Vagina (tissue), 2 donors: Measurements from ENCODE around the gene CST4. TPM values are rescaled to one million over a fixed set of nuclear protein-coding genes. Genes with fewer than 3 reads are reported as not detected.

Experiments used
- DNase-seq, 2 donors: peaks; one replicate each; pipeline ENCODE4 v3.0.0-alpha.2; 2017; ENCODE audit errors: extremely low spot score in 2 of 2
- H3K27ac ChIP-seq: fragments of 200-600 bp; sonication (generic); one replicate; pipeline ENCODE4 v1.5.1; 2019
- H3K27me3 ChIP-seq: fragments of 200-600 bp; sonication (generic); one replicate; pipeline ENCODE4 v1.5.1; 2019
- H3K36me3 ChIP-seq, 2 donors: fragments of 200-600 bp; sonication (generic); one replicate each; pipeline ENCODE4 v1.5.1; 2017 to 2019
- H3K4me1 ChIP-seq: fragments of 200-600 bp; sonication (generic); one replicate; pipeline ENCODE4 v1.5.1; 2019
- H3K4me3 ChIP-seq, 2 donors: fragments of 200-600 bp; sonication (generic); 1 replicate in 1 of 2; 2 replicates in 1 of 2; pipeline ENCODE4 v1.5.1; 2016 to 2019
- H3K9me3 ChIP-seq: fragments of 200-600 bp; sonication (generic); one replicate; pipeline ENCODE4 v1.5.1; 2019
- POLR2A ChIP-seq, 2 donors: fragments of 450-650 bp; IDR thresholded peaks; one replicate each; pipeline ENCODE4 v1.6.1; 2017; ENCODE audit warnings: antibody characterized with exemption in 2 of 2, mild to moderate bottlenecking in 2 of 2, moderate library complexity in 2 of 2
- POLR2AphosphoS5 ChIP-seq, 2 donors: sonication (generic); formaldehyde crosslinking; IDR thresholded peaks; one replicate each; pipeline ENCODE4 v1.9.0; 2017; ENCODE audit warnings: antibody characterized with exemption in 2 of 2, mild to moderate bottlenecking in 2 of 2, low read depth in 1 of 2; ENCODE audit not compliant: insufficient read depth in 1 of 2
- intact Hi-C: fragments of 100-400 bp; cut with DNase I; formaldehyde crosslinking; loops from one replicate; pipeline ENCODE4 v1.15.1; 2023
- total RNA-seq: library from RNA; depleted of rRNA; stranded (reverse); fragments of >200 nt; gene quantifications from one replicate; pipeline ENCODE4 v1.2.3, GENCODE V29; 2016
- TF ChIP-seq, protein P1 (sequence below), 3 experiments: fragments of 450-650 bp in 2 of 3; fragments of 200-600 bp in 1 of 3; sonication (generic) in 1 of 3; IDR thresholded peaks; one replicate each; pipeline ENCODE4 v1.5.1; 2017 to 2019; ENCODE audit warnings: antibody characterized with exemption in 3 of 3, mild to moderate bottlenecking in 2 of 3, moderate library complexity in 2 of 3

CST4 gene
- total RNA-seq, 1 donor from 2014 or later = not detected

DNA sequence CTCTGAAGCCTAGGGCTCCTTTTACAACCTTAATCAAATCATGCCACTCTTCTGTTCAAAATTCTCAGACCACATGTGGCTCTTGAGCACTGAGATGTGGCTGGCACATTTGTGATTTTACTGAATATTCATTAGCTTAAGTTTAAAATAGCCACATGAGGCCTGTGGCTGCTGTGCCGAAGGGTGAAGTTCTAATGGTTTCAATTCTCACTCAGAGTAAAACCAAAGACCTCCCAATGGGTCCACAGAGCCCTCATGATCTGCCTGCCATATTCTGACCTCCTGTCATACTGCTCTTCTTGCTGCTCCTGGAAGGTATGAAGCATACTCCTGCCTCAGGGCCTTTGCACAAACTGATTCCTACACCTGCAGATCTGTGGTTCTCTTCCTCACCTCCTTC lies 43.3 kb downstream of the CST4 start:
- intact Hi-C loops = no loop called here
- Histone ChIP-seq H3K27me3 (no peaks in the 10 kb centered on the region), H3K36me3 (no peaks in the 10 kb centered on the region), H3K4me1 (peaks cover 15% of the 10 kb centered on the region), H3K27ac (no peak overlapping the region), H3K9me3 (no peaks in the 10 kb centered on the region), H3K4me3 (no peak overlapping the region)
- no peak for TF ChIP-seq POLR2A (IDR thresholded peaks at IDR 0.05)
- no peak for TF ChIP-seq POLR2AphosphoS5 (IDR thresholded peaks at IDR 0.05; ENCODE audit: insufficient read depth in 1 of 2, low read depth in 1 of 2)
- TF ChIP-seq, protein P1, sequence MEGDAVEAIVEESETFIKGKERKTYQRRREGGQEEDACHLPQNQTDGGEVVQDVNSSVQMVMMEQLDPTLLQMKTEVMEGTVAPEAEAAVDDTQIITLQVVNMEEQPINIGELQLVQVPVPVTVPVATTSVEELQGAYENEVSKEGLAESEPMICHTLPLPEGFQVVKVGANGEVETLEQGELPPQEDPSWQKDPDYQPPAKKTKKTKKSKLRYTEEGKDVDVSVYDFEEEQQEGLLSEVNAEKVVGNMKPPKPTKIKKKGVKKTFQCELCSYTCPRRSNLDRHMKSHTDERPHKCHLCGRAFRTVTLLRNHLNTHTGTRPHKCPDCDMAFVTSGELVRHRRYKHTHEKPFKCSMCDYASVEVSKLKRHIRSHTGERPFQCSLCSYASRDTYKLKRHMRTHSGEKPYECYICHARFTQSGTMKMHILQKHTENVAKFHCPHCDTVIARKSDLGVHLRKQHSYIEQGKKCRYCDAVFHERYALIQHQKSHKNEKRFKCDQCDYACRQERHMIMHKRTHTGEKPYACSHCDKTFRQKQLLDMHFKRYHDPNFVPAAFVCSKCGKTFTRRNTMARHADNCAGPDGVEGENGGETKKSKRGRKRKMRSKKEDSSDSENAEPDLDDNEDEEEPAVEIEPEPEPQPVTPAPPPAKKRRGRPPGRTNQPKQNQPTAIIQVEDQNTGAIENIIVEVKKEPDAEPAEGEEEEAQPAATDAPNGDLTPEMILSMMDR (IDR thresholded peaks at IDR 0.05) = no peak
- no peak for DNase-seq

DNA sequence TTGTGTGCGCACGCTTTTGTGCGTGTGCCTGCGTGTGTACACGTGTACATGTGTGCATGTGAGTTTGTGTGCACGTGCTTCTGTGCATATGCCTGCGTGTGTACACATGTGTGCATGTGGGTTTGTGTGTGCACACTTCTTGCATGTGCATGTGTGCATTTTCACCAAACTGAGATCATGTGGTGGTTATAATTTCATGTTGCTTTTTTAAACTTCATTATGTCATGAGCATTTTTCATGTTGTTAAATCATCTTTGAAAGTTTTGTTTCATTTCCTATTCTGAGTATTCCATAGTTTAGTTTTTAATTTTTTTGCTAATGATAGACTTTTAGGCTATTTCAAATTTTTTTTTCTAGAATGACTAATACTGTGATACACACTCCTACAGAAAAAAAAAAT lies 44.7 kb downstream of the CST4 start:
- no peaks in the 10 kb centered on the region for H3K36me3 ChIP-seq
- H3K4me1 ChIP-seq = peaks cover 15% of the 10 kb centered on the region
- no peak overlapping the region for H3K27ac ChIP-seq
- no peak for DNase-seq
- no peaks in the 10 kb centered on the region for H3K9me3 ChIP-seq
- no peaks in the 10 kb centered on the region for H3K27me3 ChIP-seq
- intact Hi-C loops = no loop called here
- TF ChIP-seq, protein P1 (IDR thresholded peaks at IDR 0.05) = no peak
- no peak for TF ChIP-seq POLR2AphosphoS5 (IDR thresholded peaks at IDR 0.05; ENCODE audit: insufficient read depth in 1 of 2, low read depth in 1 of 2)
- no peak for TF ChIP-seq POLR2A (IDR thresholded peaks at IDR 0.05)
- H3K4me3 ChIP-seq = no peak overlapping the region

DNA sequence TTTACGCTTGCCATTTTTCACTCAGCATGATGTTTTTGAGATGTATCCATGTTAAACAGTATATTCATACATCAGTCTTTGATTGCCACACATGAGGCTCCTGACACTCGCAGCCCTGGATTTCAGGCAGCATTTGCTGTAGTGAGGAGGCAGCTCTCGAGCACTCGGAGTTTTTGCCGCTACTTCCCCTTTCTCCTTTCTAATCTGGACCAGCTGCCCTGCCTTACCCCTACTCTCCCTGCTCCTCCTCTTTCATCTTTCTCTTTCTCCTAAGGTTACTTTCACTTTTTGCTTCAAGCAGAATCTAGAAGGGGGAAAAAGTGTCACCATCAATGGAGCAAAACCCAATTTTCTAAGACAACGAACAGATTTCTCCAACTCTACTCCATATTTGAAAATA lies 45.2 kb downstream of the CST4 start:
- Histone ChIP-seq H3K27ac (no peak overlapping the region), H3K4me1 (peaks cover 15% of the 10 kb centered on the region), H3K36me3 (no peaks in the 10 kb centered on the region), H3K9me3 (no peaks in the 10 kb centered on the region), H3K4me3 (no peak overlapping the region), H3K27me3 (no peaks in the 10 kb centered on the region)
- intact Hi-C loops = no loop called here
- DNase-seq = no peak
- TF ChIP-seq POLR2AphosphoS5 (IDR thresholded peaks at IDR 0.05; ENCODE audit: insufficient read depth in 1 of 2, low read depth in 1 of 2) = no peak
- TF ChIP-seq, protein P1 (IDR thresholded peaks at IDR 0.05) = no peak

DNA sequence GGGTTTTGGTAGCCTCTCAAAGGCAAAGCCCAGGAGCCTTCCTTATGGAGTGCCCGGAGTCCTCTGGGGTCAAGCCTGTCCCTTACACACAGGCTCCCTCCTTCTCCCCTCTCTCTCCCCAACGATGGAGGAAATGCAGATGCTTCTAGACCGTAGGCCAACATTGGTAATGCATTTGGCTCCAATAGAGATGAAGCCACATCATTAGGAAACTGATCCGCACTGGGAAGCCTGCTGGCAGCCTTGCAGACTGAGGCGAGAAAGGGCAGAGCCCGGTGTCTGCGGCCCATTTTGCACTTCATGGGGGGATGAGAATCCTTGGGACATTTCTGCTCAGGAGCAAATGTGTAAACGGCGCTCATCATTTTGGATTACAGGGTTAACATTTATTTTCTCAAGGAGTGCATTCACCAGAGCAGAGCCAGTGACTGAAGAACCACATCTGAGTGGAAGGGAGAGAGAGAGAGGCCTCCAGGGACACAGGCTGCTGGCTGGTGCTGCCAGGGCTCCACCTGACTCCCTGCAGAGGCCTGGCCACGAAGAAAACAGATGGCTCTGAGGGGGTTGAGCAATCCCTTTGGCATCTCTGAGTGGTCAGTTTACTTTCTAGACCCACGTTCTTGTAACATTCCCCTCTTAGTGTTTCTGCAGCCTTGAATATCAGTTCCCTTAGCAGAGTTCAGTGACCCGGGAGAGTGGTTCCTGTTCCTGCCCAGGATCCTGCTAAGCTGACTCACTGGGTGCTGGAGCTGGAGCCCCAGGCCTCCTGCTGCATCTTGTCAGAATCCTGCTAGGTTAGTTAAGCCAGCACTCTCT lies 46.7 kb downstream of the CST4 start:
- intact Hi-C loops = no loop called here
- H3K27ac ChIP-seq = peak overlapping the region; percentile 33
- H3K4me1 ChIP-seq = peaks cover 15% of the 10 kb centered on the region
- no peak for TF ChIP-seq POLR2A (IDR thresholded peaks at IDR 0.05)
- TF ChIP-seq, protein P1 (IDR thresholded peaks at IDR 0.05) = no peak
- TF ChIP-seq POLR2AphosphoS5 (IDR thresholded peaks at IDR 0.05; ENCODE audit: insufficient read depth in 1 of 2, low read depth in 1 of 2) = peak in 1 of 2 donors; percentile 30
- DNase-seq = peak in 1 of 2 donors; percentile 86
- H3K9me3 ChIP-seq = no peaks in the 10 kb centered on the region
- no peak overlapping the region for H3K4me3 ChIP-seq
- H3K27me3 ChIP-seq = no peaks in the 10 kb centered on the region
- no peaks in the 10 kb centered on the region for H3K36me3 ChIP-seq
